ENCODE data around the gene HMCN1.

HMCN1 gene

GRCh38 chr1:185733818-185734735, at the start of gene HMCN1:
Gene HMCN1, plus strand, starts transcription at chr1:185734391. Its CDS starts 389 bp downstream, at chr1:185734780.
- ATAC-seq (ENCODE audit: low read depth) (peak; percentile 56), DNase-seq (ENCODE audit: low spot score in 2 of 2) (no peak)
- peaks cover 27% of the 10 kb centered on the region for H3K27me3 Mint-ChIP-seq
- peaks cover 7% of the 10 kb centered on the region for H3K36me3 Mint-ChIP-seq
- H3K27ac Mint-ChIP-seq, result no peak within 1 kb of the TSS
- peaks cover 16% of the 10 kb centered on the region for H3K4me1 Mint-ChIP-seq
- H3K9me3 Mint-ChIP-seq, result peaks cover 12% of the 10 kb centered on the region
- H3K4me3 Mint-ChIP-seq, result peak within 1 kb of the TSS; percentile 70

GRCh38 chr1:185686821-185687778, 47.1 kb upstream of the HMCN1 start:
- ATAC-seq (ENCODE audit: low read depth) (no peak), DNase-seq (ENCODE audit: low spot score in 2 of 2) (no peak)
- Mint-ChIP-seq H3K4me1 (no peaks in the 10 kb centered on the region), H3K36me3 (peaks cover 2% of the 10 kb centered on the region), H3K27me3 (no peaks in the 10 kb centered on the region), H3K9me3 (peaks cover 1% of the 10 kb centered on the region), H3K4me3 (no peak overlapping the region), H3K27ac (no peak overlapping the region)

GRCh38 chr1:185690527-185690926, 43.7 kb upstream of the HMCN1 start:
- H3K4me1 Mint-ChIP-seq, result peaks cover 11% of the 10 kb centered on the region
- no peak for DNase-seq (ENCODE audit: low spot score in 2 of 2)
- H3K27me3 Mint-ChIP-seq, result no peaks in the 10 kb centered on the region
- H3K27ac Mint-ChIP-seq, result no peak overlapping the region
- ATAC-seq (ENCODE audit: low read depth), result no peak
- no peak overlapping the region for H3K4me3 Mint-ChIP-seq
- H3K36me3 Mint-ChIP-seq, result peaks cover 2% of the 10 kb centered on the region
- peaks cover 1% of the 10 kb centered on the region for H3K9me3 Mint-ChIP-seq

- ATAC-seq (ENCODE audit: low read depth) (no peak), DNase-seq (ENCODE audit: low spot score in 2 of 2) (no peak)
- peaks cover 1% of the 10 kb centered on the region for H3K27me3 Mint-ChIP-seq
- H3K4me3 Mint-ChIP-seq, result peak overlapping the region; percentile 80
- peaks cover 11% of the 10 kb centered on the region for H3K4me1 Mint-ChIP-seq
- no peaks in the 10 kb centered on the region for H3K36me3 Mint-ChIP-seq
- H3K9me3 Mint-ChIP-seq, result no peaks in the 10 kb centered on the region
- peak overlapping the region; percentile 100 for H3K27ac Mint-ChIP-seq
Measured at GRCh38 chr1:185693654-185694053, 40.5 kb upstream of the HMCN1 start.

- ATAC-seq (ENCODE audit: low read depth) (peak; percentile 91), DNase-seq (ENCODE audit: low spot score in 2 of 2) (peak; percentile 52 to 70)
- H3K4me1 Mint-ChIP-seq, result peaks cover 11% of the 10 kb centered on the region
- no peaks in the 10 kb centered on the region for H3K36me3 Mint-ChIP-seq
- peak overlapping the region; percentile 100 for H3K27ac Mint-ChIP-seq
- no peaks in the 10 kb centered on the region for H3K9me3 Mint-ChIP-seq
- peak overlapping the region; percentile 80 for H3K4me3 Mint-ChIP-seq
- peaks cover 3% of the 10 kb centered on the region for H3K27me3 Mint-ChIP-seq
Measured at GRCh38 chr1:185694081-185694480, 40.1 kb upstream of the HMCN1 start.

- H3K9me3 Mint-ChIP-seq, result no peaks in the 10 kb centered on the region
- peaks cover 11% of the 10 kb centered on the region for H3K4me1 Mint-ChIP-seq
- no peak overlapping the region for H3K4me3 Mint-ChIP-seq
- H3K27ac Mint-ChIP-seq, result peak overlapping the region; percentile 100
- ATAC-seq (ENCODE audit: low read depth) (peak; percentile 9), DNase-seq (ENCODE audit: low spot score in 2 of 2) (no peak)
- H3K36me3 Mint-ChIP-seq, result no peaks in the 10 kb centered on the region
- peaks cover 6% of the 10 kb centered on the region for H3K27me3 Mint-ChIP-seq
Measured at GRCh38 chr1:185695299-185695698, 38.9 kb upstream of the HMCN1 start.

- no peak for DNase-seq (ENCODE audit: low spot score in 2 of 2)
Measured at GRCh38 chr1:185696422-185697150, 37.6 kb upstream of the HMCN1 start.

GRCh38 chr1:185699874-185700273, 34.3 kb upstream of the HMCN1 start:
- no peak for ATAC-seq (ENCODE audit: low read depth)
- peaks cover 2% of the 10 kb centered on the region for H3K4me1 Mint-ChIP-seq
- H3K4me3 Mint-ChIP-seq, result no peak overlapping the region
- H3K27ac Mint-ChIP-seq, result no peak overlapping the region
- no peaks in the 10 kb centered on the region for H3K36me3 Mint-ChIP-seq
- peaks cover 12% of the 10 kb centered on the region for H3K27me3 Mint-ChIP-seq
- DNase-seq (ENCODE audit: low spot score in 2 of 2), result no peak
- H3K9me3 Mint-ChIP-seq, result no peaks in the 10 kb centered on the region

More at GRCh38 chr1:185696422-185697150, 37.6 kb upstream of the HMCN1 start:
- Mint-ChIP-seq H3K4me1 (peaks cover 13% of the 10 kb centered on the region), H3K36me3 (no peaks in the 10 kb centered on the region), H3K4me3 (no peak overlapping the region), H3K27ac (no peak overlapping the region), H3K9me3 (no peaks in the 10 kb centered on the region), H3K27me3 (peaks cover 12% of the 10 kb centered on the region)
- no peak for ATAC-seq (ENCODE audit: low read depth)

GRCh38 chr1:185701650-185702049, 32.5 kb upstream of the HMCN1 start:
- ATAC-seq (ENCODE audit: low read depth) (no peak), DNase-seq (ENCODE audit: low spot score in 2 of 2) (no peak)
- Mint-ChIP-seq H3K36me3 (no peaks in the 10 kb centered on the region), H3K4me1 (peaks cover 2% of the 10 kb centered on the region), H3K27me3 (peaks cover 15% of the 10 kb centered on the region), H3K27ac (no peak overlapping the region), H3K9me3 (no peaks in the 10 kb centered on the region), H3K4me3 (no peak overlapping the region)

- H3K36me3 Mint-ChIP-seq, result no peaks in the 10 kb centered on the region
- H3K4me1 Mint-ChIP-seq, result peaks cover 2% of the 10 kb centered on the region
- DNase-seq (ENCODE audit: low spot score in 2 of 2) (no peak), ATAC-seq (ENCODE audit: low read depth) (no peak)
- H3K27ac Mint-ChIP-seq, result no peak overlapping the region
- peaks cover 18% of the 10 kb centered on the region for H3K27me3 Mint-ChIP-seq
- H3K9me3 Mint-ChIP-seq, result peaks cover 1% of the 10 kb centered on the region
- H3K4me3 Mint-ChIP-seq, result no peak overlapping the region
Measured at GRCh38 chr1:185704181-185704580, 30.0 kb upstream of the HMCN1 start.

GRCh38 chr1:185716095-185716494, 18.1 kb upstream of the HMCN1 start:
- Mint-ChIP-seq H3K27me3 (peaks cover 7% of the 10 kb centered on the region), H3K36me3 (no peaks in the 10 kb centered on the region), H3K4me3 (no peak overlapping the region), H3K27ac (no peak overlapping the region), H3K4me1 (no peaks in the 10 kb centered on the region), H3K9me3 (peaks cover 2% of the 10 kb centered on the region)
- ATAC-seq (ENCODE audit: low read depth) (no peak), DNase-seq (ENCODE audit: low spot score in 2 of 2) (no peak)

GRCh38 chr1:185719021-185719420, 15.2 kb upstream of the HMCN1 start:
- no peak for DNase-seq (ENCODE audit: low spot score in 2 of 2)
- Mint-ChIP-seq H3K4me3 (no peak overlapping the region), H3K27ac (no peak overlapping the region), H3K27me3 (peaks cover 6% of the 10 kb centered on the region), H3K9me3 (peaks cover 2% of the 10 kb centered on the region), H3K4me1 (no peaks in the 10 kb centered on the region), H3K36me3 (no peaks in the 10 kb centered on the region)
- no peak for ATAC-seq (ENCODE audit: low read depth)

- no peak for DNase-seq (ENCODE audit: low spot score in 2 of 2)
- peaks cover 2% of the 10 kb centered on the region for H3K27me3 Mint-ChIP-seq
Measured at GRCh38 chr1:185720633-185721272, 13.4 kb upstream of the HMCN1 start.

More at GRCh38 chr1:185720633-185721272, 13.4 kb upstream of the HMCN1 start:
- Mint-ChIP-seq H3K9me3 (no peaks in the 10 kb centered on the region), H3K4me3 (no peak overlapping the region), H3K4me1 (no peaks in the 10 kb centered on the region), H3K36me3 (no peaks in the 10 kb centered on the region), H3K27ac (no peak overlapping the region)
- ATAC-seq (ENCODE audit: low read depth), result no peak
